Activated CD4-positive, alpha-beta memory T cell treated with anti-CD3 and anti-CD28 coated beads, Interleukin-2, amount 10 ng/mL, durations not matched to agents 7 days and 5 days (primary cell): ENCODE results near the gene SUV39H2. TPM values are rescaled to one million over a fixed set of nuclear protein-coding genes. Genes with fewer than 3 reads are reported as not detected.
A peak's percentile ranks its signal among the peaks of the same experiment; 100 is the strongest.

Source experiments
- CTCF ChIA-PET: fragments of 350-600 bp; sonication (Branson Sonifier 250); formaldehyde crosslinking; loops from one replicate; lab custom pipeline; 2021; ENCODE audit warnings: antibody characterized with exemption, inconsistent platforms; lab: Charles Lee
- POLR2A ChIA-PET: fragments of 350-600 bp; sonication (Branson Sonifier 250); formaldehyde crosslinking; loops from one replicate; lab custom pipeline; 2021; ENCODE audit warnings: antibody characterized with exemption; lab: Charles Lee
- DNase-seq: peaks from one replicate; pipeline ENCODE4 v3.0.0-alpha.2; 2020
- H3K27ac Mint-ChIP-seq: one replicate; pipeline ENCODE4 v1.8.0; 2021; ENCODE audit warnings: mild to moderate bottlenecking, mixed read lengths
- H3K27me3 Mint-ChIP-seq: one replicate; pipeline ENCODE4 v1.8.0; 2021; ENCODE audit warnings: mixed read lengths
- H3K36me3 Mint-ChIP-seq: one replicate; pipeline ENCODE4 v1.8.0; 2021; ENCODE audit warnings: low read depth, mixed read lengths
- H3K4me1 Mint-ChIP-seq: one replicate; pipeline ENCODE4 v1.8.0; 2021; ENCODE audit warnings: mixed read lengths
- H3K4me3 Mint-ChIP-seq: one replicate; pipeline ENCODE4 v1.8.0; 2021; ENCODE audit warnings: mild to moderate bottlenecking, mixed read lengths
- H3K9me3 Mint-ChIP-seq: one replicate; pipeline ENCODE4 v1.8.0; 2021; ENCODE audit warnings: mixed read lengths
- total RNA-seq, 2 experiments: library from RNA; stranded (reverse); gene quantifications; one replicate each; pipeline ENCODE4 v1.2.3, GENCODE V29; 2021

SUV39H2 gene
- 10 to 100 TPM; 24.5 to 25.2 TPM for total RNA-seq

- Mint-ChIP-seq H3K36me3 (peaks cover 18% of the 10 kb centered on the region), H3K9me3 (no peaks in the 10 kb centered on the region), H3K4me1 (peaks cover 56% of the 10 kb centered on the region), H3K27me3 (no peaks in the 10 kb centered on the region), H3K4me3 (peak within 1 kb of the TSS; percentile 95), H3K27ac (peak within 1 kb of the TSS; percentile 82)
- ChIA-PET CTCF (interaction anchor here (1.0 to 1.9 kb wide), 7 partner anchors 11 to 290 kb away, joined by 3 to 15 read pairs (median 5); partner anchors contain the start of genes CDNF, HSPA14 and MSANTD7), POLR2A (interaction anchor here (0.8 to 4.8 kb wide), 22 partner anchors 10 to 693 kb away, joined by 3 to 53 read pairs (median 5); partner anchors contain the start of genes CDNF, DCLRE1C, HSPA14 and MEIG1)
- peak; percentile 96 for DNase-seq
These were observed at the start of gene SUV39H2 for GRCh38 chr10:14878266-14879123. Gene SUV39H2 (plus strand): TSS chr10:14878866. CDS start chr10:14878889, 23 bp downstream.

GRCh38 chr10:14833106-14833505, 45.6 kb upstream of the SUV39H2 start:
- Mint-ChIP-seq H3K4me1 (peaks cover 9% of the 10 kb centered on the region), H3K27ac (no peak overlapping the region), H3K4me3 (no peak overlapping the region), H3K27me3 (no peaks in the 10 kb centered on the region), H3K36me3 (no peaks in the 10 kb centered on the region), H3K9me3 (no peaks in the 10 kb centered on the region)
- POLR2A ChIA-PET, result no interaction called here
- no peak for DNase-seq
- CTCF ChIA-PET, result interaction anchor here (1.7 kb wide), 1 partner anchor 10 kb away, joined by 4 read pairs; no protein-coding TSS in a partner anchor

- Mint-ChIP-seq H3K4me3 (no peak overlapping the region), H3K4me1 (peaks cover 24% of the 10 kb centered on the region), H3K9me3 (no peaks in the 10 kb centered on the region), H3K27me3 (no peaks in the 10 kb centered on the region), H3K27ac (no peak overlapping the region), H3K36me3 (peaks cover 14% of the 10 kb centered on the region)
- DNase-seq, result no peak
- ChIA-PET POLR2A (interaction anchor here (1.2 to 3.5 kb wide), 8 partner anchors 9 to 307 kb away, joined by 3 to 53 read pairs (median 12); partner anchors contain the start of gene SUV39H2), CTCF (interaction anchor here (1.0 to 3.1 kb wide), 6 partner anchors 10 to 299 kb away, joined by 3 to 24 read pairs (median 4); no protein-coding TSS in a partner anchor)
These were observed 42.5 kb upstream of the SUV39H2 start for GRCh38 chr10:14836208-14836607.

GRCh38 chr10:14837003-14837756, 41.5 kb upstream of the SUV39H2 start:
- CTCF ChIA-PET, result interaction anchor here (0.9 to 3.1 kb wide), 22 partner anchors 10 to 349 kb away, joined by 3 to 24 read pairs (median 4); partner anchors contain the start of genes DCLRE1C and SUV39H2
- Mint-ChIP-seq H3K36me3 (peaks cover 23% of the 10 kb centered on the region), H3K4me1 (peaks cover 24% of the 10 kb centered on the region)

GRCh38 chr10:14837757-14838581, 40.7 kb upstream of the SUV39H2 start, which contains the start of the genes CDNF, HSPA14 and MSANTD7:
Gene CDNF (minus strand): TSS chr10:14838037. CDS start chr10:14837946, 91 bp downstream.
Gene HSPA14 (plus strand): TSS chr10:14838306. CDS start chr10:14838403, 97 bp downstream.
Gene MSANTD7 (plus strand): TSS chr10:14838306. CDS start chr10:14842285, 3,979 bp downstream.
- Mint-ChIP-seq H3K4me3 (peak within 1 kb of the TSS; percentile 88), H3K9me3 (no peaks in the 10 kb centered on the region), H3K4me1 (peaks cover 24% of the 10 kb centered on the region), H3K27ac (peak within 1 kb of the TSS; percentile 82), H3K36me3 (peaks cover 28% of the 10 kb centered on the region), H3K27me3 (no peaks in the 10 kb centered on the region)
- CTCF ChIA-PET, result interaction anchor here (0.9 to 3.1 kb wide), 21 partner anchors 9 to 339 kb away, joined by 3 to 24 read pairs (median 4); partner anchors contain the start of genes DCLRE1C, MEIG1 and SUV39H2
- peak; percentile 99 for DNase-seq
- POLR2A ChIA-PET, result interaction anchor here (0.7 to 3.5 kb wide), 38 partner anchors 10 to 1599 kb away, joined by 3 to 53 read pairs (median 6); partner anchors contain the start of genes DCLRE1C, MEIG1, NMT2 and PTER

More at GRCh38 chr10:14837003-14837756, 41.5 kb upstream of the SUV39H2 start:
- Mint-ChIP-seq H3K9me3 (no peaks in the 10 kb centered on the region), H3K27ac (peak overlapping the region; percentile 82), H3K4me3 (peak overlapping the region; percentile 88), H3K27me3 (no peaks in the 10 kb centered on the region)
- DNase-seq, result no peak
- POLR2A ChIA-PET, result interaction anchor here (0.6 to 3.5 kb wide), 33 partner anchors 10 to 1600 kb away, joined by 3 to 53 read pairs (median 7); partner anchors contain the start of genes DCLRE1C, MEIG1, NMT2 and PTER

- H3K4me1 Mint-ChIP-seq, result peaks cover 24% of the 10 kb centered on the region
- peak overlapping the region; percentile 88 for H3K4me3 Mint-ChIP-seq
- H3K36me3 Mint-ChIP-seq, result peaks cover 34% of the 10 kb centered on the region
- DNase-seq, result peak; percentile 35
- POLR2A ChIA-PET, result interaction anchor here (0.6 to 3.5 kb wide), 32 partner anchors 9 to 1598 kb away, joined by 3 to 53 read pairs (median 6); partner anchors contain the start of genes DCLRE1C, MEIG1, NMT2 and PTER
- CTCF ChIA-PET, result interaction anchor here (1.0 to 3.1 kb wide), 15 partner anchors 8 to 340 kb away, joined by 3 to 24 read pairs (median 4); partner anchors contain the start of genes DCLRE1C, MEIG1 and SUV39H2
- H3K27ac Mint-ChIP-seq, result peak overlapping the region; percentile 82
- H3K27me3 Mint-ChIP-seq, result no peaks in the 10 kb centered on the region
- H3K9me3 Mint-ChIP-seq, result no peaks in the 10 kb centered on the region
These were observed 39.9 kb upstream of the SUV39H2 start for GRCh38 chr10:14838582-14839304.

- ChIA-PET POLR2A (interaction anchor here (0.6 to 3.5 kb wide), 15 partner anchors 9 to 654 kb away, joined by 3 to 53 read pairs (median 11); partner anchors contain the start of genes DCLRE1C and SUV39H2), CTCF (interaction anchor here (1.4 to 2.3 kb wide), 2 partner anchors 120 to 340 kb away, joined by 3 to 11 read pairs; partner anchors contain the start of gene MEIG1)
- Mint-ChIP-seq H3K9me3 (no peaks in the 10 kb centered on the region), H3K4me1 (peaks cover 24% of the 10 kb centered on the region), H3K36me3 (peaks cover 37% of the 10 kb centered on the region), H3K27ac (peak overlapping the region; percentile 82), H3K4me3 (peak overlapping the region; percentile 88), H3K27me3 (no peaks in the 10 kb centered on the region)
- DNase-seq, result peak; percentile 26
These were observed 39.4 kb upstream of the SUV39H2 start for GRCh38 chr10:14839305-14839695.

GRCh38 chr10:14840178-14840577, 38.5 kb upstream of the SUV39H2 start:
- Mint-ChIP-seq H3K9me3 (no peaks in the 10 kb centered on the region), H3K4me1 (peaks cover 28% of the 10 kb centered on the region), H3K27me3 (no peaks in the 10 kb centered on the region), H3K27ac (peak overlapping the region; percentile 32), H3K4me3 (peak overlapping the region; percentile 21), H3K36me3 (peaks cover 46% of the 10 kb centered on the region)
- no peak for DNase-seq
- POLR2A ChIA-PET, result no interaction called here
- CTCF ChIA-PET, result no interaction called here

GRCh38 chr10:14843327-14843988, 35.2 kb upstream of the SUV39H2 start:
- ChIA-PET CTCF (interaction anchor here (0.5 kb wide), 1 partner anchor 85 kb away, joined by 3 read pairs; no protein-coding TSS in a partner anchor), POLR2A (no interaction called here)
- Mint-ChIP-seq H3K36me3 (peaks cover 54% of the 10 kb centered on the region), H3K4me3 (no peak overlapping the region), H3K9me3 (no peaks in the 10 kb centered on the region), H3K4me1 (peaks cover 19% of the 10 kb centered on the region), H3K27me3 (no peaks in the 10 kb centered on the region), H3K27ac (no peak overlapping the region)
- no peak for DNase-seq

- POLR2A ChIA-PET, result no interaction called here
- no peak overlapping the region for H3K27ac Mint-ChIP-seq
- DNase-seq, result no peak
- H3K27me3 Mint-ChIP-seq, result no peaks in the 10 kb centered on the region
- no peaks in the 10 kb centered on the region for H3K9me3 Mint-ChIP-seq
- H3K36me3 Mint-ChIP-seq, result peaks cover 60% of the 10 kb centered on the region
- H3K4me1 Mint-ChIP-seq, result peaks cover 11% of the 10 kb centered on the region
- CTCF ChIA-PET, result no interaction called here
- no peak overlapping the region for H3K4me3 Mint-ChIP-seq
These were observed 33.7 kb upstream of the SUV39H2 start for GRCh38 chr10:14844948-14845347.
